ENCODE results near the gene SRSF1.

GRCh38 chr17:57963149-57963511 lies 43.9 kb downstream of the SRSF1 start:
- TF ChIP-seq CTCF (conservative IDR thresholded peaks at IDR 0.05 in 1 of 2, IDR thresholded peaks at IDR 0.05 in 1 of 2; ENCODE audit: extremely low read depth in 1 of 2, insufficient read depth in 1 of 2, low read depth in 1 of 2, low read length in 2 of 2) (no peak), EZH2 (IDR thresholded peaks at IDR 0.05; ENCODE audit: borderline replicate concordance, low read length) (no peak)
